Midbrain (tissue), 1 donor: Measurements from ENCODE around the gene DNM1L.
"Not testable (repeated sequence)": the region's sequence is repeated elsewhere in the genome, so short reads cannot be mapped to it uniquely, and the experiment has no call there.

Experiments
- DNase-seq: peaks from one replicate; lab custom pipeline; 2025; lab: John Stamatoyannopoulos, UW

Gene DNM1L

GRCh38 chr12:32697445-32697844, 18.3 kb downstream of the DNM1L start:
- no peak for DNase-seq

GRCh38 chr12:32698285-32698684, 19.2 kb downstream of the DNM1L start:
- no peak for DNase-seq

GRCh38 chr12:32699437-32699836, 20.3 kb downstream of the DNM1L start:
- DNase-seq, result not testable (repeated sequence)

- no peak for DNase-seq
Measured at GRCh38 chr12:32702473-32702872, 23.4 kb downstream of the DNM1L start.

- DNase-seq, result no peak
Measured at GRCh38 chr12:32702946-32703345, 23.8 kb downstream of the DNM1L start.

GRCh38 chr12:32705783-32706182, 26.7 kb downstream of the DNM1L start:
- DNase-seq, result no peak

GRCh38 chr12:32706335-32707024, 27.4 kb downstream of the DNM1L start:
- DNase-seq, result no peak

- DNase-seq, result no peak
Measured at GRCh38 chr12:32708926-32709325, 29.8 kb downstream of the DNM1L start.

- no peak for DNase-seq
Measured at GRCh38 chr12:32714772-32715171, 35.7 kb downstream of the DNM1L start.

GRCh38 chr12:32718926-32719325, 39.8 kb downstream of the DNM1L start:
- no peak for DNase-seq

GRCh38 chr12:32725308-32725707, 46.2 kb downstream of the DNM1L start:
- not testable (repeated sequence) for DNase-seq

GRCh38 chr12:32726286-32726685, 47.2 kb downstream of the DNM1L start:
- DNase-seq, result no peak

- no peak for DNase-seq
Measured at GRCh38 chr12:32727237-32727636, 48.1 kb downstream of the DNM1L start.

- no peak for DNase-seq
Measured at GRCh38 chr12:32734952-32735351, 55.9 kb downstream of the DNM1L start.

GRCh38 chr12:32736445-32736844, 57.3 kb downstream of the DNM1L start:
- DNase-seq, result no peak

GRCh38 chr12:32737715-32738114, 58.6 kb downstream of the DNM1L start:
- no peak for DNase-seq

GRCh38 chr12:32739279-32739678, 60.2 kb downstream of the DNM1L start:
- DNase-seq, result no peak

- DNase-seq, result no peak
Measured at GRCh38 chr12:32742133-32742532, 63.0 kb downstream of the DNM1L start.

GRCh38 chr12:32743264-32743663, 64.2 kb downstream of the DNM1L start:
- no peak for DNase-seq

- no peak for DNase-seq
Measured at GRCh38 chr12:32753605-32754004, 74.5 kb downstream of the DNM1L start.

GRCh38 chr12:32754111-32754510, 75.0 kb downstream of the DNM1L start:
- DNase-seq, result no peak

- peak; percentile 61 for DNase-seq
Measured at GRCh38 chr12:32755051-32755653, 76.1 kb downstream of the DNM1L start.

GRCh38 chr12:32755654-32756475, 76.8 kb downstream of the DNM1L start, which contains the start of gene YARS2:
YARS2 (minus strand) TSS chr12:32755897; CDS start chr12:32755874, 23 bp downstream.
- peak; percentile 93 for DNase-seq
